Stimulated activated CD4-positive, alpha-beta T cell treated with anti-CD3 and anti-CD28 coated beads, Interleukin-2, amount 100 ng/mL, for 48 hours (primary cell): Measurements from ENCODE around the gene OR10J5.
"Not testable (repeated sequence)": the region's sequence is repeated elsewhere in the genome, so short reads cannot be mapped to it uniquely, and the experiment has no call there.

Experiments
- DNase-seq, 2 donors: peaks; one replicate each; pipeline ENCODE4 v3.0.0-alpha.2; 2020

OR10J5 gene, protein sequence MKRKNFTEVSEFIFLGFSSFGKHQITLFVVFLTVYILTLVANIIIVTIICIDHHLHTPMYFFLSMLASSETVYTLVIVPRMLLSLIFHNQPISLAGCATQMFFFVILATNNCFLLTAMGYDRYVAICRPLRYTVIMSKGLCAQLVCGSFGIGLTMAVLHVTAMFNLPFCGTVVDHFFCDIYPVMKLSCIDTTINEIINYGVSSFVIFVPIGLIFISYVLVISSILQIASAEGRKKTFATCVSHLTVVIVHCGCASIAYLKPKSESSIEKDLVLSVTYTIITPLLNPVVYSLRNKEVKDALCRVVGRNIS

DNA sequence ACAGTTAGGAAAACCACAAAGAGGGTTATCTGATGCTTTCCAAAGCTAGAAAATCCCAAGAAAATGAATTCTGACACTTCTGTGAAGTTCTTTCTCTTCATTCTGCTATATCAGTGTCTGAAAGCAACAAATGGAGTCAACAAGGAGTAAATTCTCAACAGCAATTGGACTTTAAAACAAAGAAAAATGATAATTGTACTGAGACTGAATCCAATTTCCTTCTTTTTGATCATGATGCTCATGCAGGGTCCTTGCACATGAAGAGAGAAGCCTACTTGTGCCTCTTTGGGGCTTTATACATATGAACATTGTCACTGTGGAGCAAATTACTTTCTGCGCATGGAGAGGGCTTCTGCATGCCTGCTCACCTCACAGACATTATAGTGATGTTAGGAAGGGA, at the start of gene OR10J5:
Gene OR10J5 (minus strand): TSS at position 101 of the 400 bp plus-strand sequence. CDS start 0 bp downstream, at position 101.
- DNase-seq, result no peak

DNA sequence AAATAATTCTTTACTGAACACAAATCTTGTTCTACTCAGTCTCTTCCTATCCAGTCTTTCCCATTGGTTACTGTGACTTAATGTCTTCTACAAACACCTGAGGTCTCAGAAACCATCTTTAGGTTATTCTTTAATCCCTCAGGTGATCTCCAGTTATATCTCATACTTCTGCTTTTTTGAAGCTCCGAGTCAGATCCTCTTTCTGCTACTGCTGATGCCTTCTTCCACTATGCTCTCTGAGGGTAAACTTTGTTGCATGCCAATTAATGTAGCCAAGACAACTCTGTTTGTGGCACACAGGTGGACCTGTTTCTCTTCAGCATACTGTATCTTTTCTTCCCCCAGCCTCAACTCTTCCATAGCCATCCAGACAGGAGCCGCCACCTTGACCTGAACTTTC, 48.7 kb upstream of the OR10J5 start:
- DNase-seq, result no peak

DNA sequence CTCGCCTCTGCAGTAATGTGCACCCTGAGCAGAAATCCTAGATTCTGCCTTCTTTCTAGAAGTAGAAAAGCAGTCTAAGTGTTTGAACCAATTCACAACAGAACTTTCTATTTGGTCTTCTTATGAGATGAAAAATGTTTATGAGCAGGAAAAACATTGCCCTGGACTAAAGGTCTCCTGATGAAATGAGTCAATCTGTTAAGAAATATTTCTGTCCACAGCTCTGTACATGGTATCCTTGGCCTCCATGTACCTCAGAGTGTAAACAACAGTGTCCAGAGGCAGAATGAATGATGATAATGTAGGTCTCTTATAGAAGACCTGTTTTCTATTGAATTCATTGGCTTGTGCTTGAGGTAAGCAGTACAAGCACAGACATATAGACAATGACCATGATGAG, 45.6 kb upstream of the OR10J5 start:
- DNase-seq, result no peak

DNA sequence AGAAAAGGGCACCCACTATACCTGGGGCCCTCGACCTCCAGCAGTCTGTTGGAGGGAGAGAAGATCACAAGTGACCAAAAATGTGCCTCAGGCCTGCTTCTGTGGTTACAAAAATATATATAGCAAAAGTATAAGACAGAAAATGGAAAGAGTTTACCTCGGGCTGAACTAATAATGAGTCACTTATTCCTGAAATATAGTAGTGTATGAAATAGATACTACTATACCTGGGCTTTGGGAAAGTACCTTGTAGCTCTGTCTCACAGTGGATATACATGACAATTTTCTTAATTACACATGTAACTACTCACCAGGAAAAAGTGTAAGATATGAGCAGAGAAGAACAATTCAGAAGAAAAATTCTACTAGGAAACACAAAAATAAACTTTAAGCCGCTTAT, 44.5 kb upstream of the OR10J5 start:
- no peak for DNase-seq

DNA sequence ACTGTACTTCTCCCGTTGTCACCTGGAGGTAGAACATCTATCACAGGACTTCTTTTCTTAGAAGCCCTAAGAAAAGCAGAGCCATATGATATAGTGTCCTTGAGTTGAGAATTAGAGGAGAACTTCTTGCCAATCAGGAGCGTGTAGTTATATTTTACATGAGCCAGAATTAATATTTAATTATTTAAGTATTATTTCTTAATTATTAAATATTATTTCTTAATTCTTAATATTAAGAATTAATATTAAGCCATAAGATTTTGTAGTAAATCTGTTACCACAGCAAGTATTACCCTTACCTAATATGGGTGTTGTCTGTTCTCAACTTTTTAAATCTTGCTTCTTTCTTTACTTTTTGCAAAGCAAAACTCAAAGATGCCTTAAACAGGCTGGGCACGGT, 41.6 kb upstream of the OR10J5 start:
- no peak for DNase-seq

DNA sequence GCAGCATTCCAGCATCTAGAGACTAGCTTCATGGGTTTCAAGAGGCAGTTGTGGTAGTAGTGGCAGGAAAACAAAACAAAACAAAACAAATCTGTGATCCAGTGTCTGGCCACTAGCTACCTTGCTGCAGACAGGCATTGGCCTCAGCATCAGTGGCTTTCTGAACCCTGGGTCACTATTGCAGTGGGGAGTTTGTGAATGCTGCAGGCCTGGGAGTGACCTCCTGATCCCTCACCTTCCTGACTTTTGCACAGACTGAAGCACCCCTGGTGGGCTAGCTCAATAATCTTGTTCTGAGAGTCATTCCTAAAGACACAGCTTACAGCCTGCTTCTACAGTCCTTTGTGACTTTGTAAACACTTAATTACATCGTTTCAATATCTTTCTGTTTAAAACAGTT, 26.9 kb upstream of the OR10J5 start:
- DNase-seq, result no peak

DNA sequence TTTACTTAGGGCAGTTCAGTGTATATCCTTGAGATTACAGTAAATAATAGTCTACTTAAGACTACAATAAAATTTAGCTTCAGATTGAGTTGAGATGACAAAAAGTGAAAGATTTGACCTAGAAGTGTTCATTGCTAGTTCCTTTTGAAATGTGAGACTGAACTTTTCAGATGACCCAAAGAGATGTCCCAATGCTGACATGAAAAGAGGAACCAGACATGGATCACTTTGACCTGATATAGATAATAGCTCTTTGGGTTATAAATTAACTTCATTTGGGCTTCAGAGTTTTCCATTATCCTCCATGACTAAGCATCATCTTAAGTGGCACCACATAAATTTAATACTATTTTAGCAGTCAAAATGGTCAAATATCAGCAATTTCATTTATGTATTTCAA, 25.7 kb upstream of the OR10J5 start:
- no peak for DNase-seq

DNA sequence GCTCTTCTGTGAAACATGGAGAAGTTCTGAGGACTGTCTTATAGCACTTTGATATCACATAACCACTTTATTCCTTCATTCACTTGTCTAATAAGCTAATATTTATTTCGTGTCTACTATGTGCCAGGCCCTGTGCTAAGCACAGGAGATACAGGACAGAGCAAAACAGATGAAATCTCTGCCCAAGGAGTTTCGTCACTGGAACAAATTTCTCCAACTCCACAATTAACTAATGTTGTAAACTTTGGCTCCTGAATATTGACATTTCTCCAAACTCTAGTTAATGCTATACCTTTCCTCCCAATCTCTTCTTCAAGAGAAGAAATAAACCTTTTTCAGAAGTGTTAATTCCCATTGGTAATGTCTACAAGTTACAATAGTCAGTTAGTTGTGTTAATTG, 24.8 kb upstream of the OR10J5 start:
- no peak for DNase-seq

DNA sequence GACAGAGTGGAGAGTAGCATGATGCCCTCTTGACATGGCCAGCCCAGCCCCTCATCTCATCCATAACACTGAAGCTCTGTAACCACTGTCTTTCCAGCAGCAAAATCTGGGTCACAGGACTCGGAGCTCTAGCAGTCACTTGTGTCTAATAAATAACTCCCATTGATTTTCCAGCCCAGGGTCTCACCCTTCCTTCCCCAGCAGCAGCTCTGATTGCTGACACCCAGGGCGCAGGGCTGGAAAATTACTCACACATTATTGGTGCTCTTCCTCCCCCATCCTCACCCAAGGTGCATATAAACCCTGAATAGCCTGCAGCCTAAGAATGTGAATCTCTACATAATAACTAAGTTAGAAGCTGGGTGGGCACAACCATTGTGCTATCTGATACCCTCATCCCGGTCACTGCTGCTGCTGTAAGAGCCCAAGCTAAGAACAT, 21.1 kb upstream of the OR10J5 start:
- DNase-seq, result no peak

DNA sequence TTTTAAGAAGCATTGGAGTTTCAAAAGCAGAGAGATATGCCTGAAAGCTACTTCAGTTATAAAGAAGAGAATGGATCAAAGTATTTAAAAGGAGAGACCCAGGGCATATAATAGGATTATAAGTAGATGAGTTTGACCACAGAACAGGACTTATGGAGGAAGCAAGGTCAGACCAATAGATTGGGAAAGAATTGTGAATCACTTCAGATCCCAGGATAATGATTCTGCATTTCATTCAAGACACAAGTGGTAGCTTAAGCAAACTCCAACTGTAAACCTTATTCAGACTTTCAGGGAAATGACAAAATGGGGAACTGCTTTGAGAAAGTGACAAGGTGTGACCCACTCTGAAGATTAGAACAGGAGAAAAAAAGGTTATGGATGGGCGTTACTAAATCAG, 18.9 kb upstream of the OR10J5 start:
- DNase-seq, result no peak

DNA sequence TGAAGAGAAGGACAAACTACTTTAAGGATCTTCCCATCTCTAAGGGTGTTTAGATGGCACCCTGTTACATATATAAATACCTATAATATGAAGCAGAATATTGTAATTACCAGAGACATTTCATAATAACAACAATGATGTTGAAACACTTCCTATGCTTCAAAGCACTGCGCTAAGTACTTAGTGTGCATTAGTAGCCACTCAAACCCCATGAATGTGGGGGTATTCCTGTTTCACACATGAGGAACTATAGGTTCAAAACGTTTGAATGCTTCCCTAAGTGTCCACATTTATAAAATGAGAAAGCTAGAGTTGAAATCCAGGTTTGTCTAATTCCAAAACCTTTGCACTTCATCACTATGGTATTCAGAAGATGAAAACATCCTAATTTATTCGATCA, 18.5 kb upstream of the OR10J5 start:
- no peak for DNase-seq

DNA sequence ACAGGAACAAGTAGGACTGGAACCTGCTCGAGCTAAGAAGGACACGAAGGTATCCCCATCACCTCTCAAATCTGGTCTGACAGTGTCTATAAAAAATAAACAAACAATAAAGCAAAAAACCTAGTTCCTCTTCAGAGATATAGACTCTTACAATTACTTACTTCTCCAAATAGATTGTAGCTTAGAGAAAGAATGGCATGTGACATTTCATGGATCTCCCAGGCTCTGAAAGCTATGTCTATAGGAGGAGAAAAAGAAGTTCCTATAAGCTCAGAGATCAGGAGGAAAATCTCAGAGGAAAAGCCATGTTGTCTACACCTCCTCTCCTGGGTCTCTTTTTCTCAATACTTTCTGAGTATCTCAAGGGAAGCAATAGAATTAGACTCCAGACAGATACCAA, 12.3 kb upstream of the OR10J5 start:
- no peak for DNase-seq

DNA sequence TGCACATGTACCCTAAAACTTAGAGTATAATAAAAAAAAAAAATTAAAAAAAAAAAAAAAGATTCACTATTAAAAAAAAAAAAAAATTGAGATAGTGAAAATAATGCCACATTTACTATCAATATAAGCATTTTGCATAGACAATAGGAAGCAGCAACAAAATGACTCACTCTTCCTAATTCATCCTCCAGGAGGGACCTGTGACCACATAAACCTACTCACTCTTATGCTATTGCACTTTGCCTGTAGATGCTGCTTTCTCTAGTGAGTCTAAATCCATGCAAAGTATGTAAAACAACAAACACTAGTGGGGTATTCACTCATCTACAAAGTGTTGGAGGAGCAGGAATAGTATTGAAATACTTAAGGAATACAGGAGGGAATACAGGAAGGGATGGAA, 2.9 kb downstream of the OR10J5 start:
- DNase-seq, result no peak

DNA sequence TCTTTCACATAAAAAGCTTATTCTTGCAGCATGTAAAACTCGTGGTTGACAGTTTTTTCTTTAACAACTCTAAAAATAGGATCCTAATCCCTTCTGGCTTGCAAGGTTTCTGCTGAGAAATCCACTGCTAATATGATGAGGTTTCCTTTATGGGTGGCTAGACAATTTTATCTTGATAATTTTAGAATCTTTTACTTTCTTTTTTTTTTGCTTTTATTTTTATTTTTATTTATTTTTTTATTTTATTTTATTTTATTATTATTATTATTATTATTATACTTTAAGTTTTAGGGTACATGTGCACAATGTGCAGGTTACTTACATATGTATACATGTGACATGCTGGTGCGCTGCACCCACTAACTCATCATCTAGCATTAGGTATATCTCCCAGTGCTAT, 11.0 kb downstream of the OR10J5 start:
- DNase-seq, result not testable (repeated sequence)

DNA sequence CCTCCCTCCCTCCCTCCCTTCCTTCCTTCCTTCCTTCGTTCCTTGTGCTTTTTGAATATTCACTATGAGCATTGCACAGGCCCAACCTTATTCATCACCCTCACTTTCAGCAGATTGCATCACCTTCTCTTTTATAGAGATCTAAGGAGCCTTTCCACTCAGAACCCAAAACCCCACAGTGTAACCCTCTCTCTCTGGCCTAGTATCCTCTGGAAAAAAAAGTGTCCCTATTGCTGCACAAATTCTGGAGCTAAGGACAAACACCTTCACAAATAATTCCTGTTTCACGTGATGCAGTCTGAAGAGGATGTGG, 25.6 kb downstream of the OR10J5 start:
- DNase-seq, result no peak

DNA sequence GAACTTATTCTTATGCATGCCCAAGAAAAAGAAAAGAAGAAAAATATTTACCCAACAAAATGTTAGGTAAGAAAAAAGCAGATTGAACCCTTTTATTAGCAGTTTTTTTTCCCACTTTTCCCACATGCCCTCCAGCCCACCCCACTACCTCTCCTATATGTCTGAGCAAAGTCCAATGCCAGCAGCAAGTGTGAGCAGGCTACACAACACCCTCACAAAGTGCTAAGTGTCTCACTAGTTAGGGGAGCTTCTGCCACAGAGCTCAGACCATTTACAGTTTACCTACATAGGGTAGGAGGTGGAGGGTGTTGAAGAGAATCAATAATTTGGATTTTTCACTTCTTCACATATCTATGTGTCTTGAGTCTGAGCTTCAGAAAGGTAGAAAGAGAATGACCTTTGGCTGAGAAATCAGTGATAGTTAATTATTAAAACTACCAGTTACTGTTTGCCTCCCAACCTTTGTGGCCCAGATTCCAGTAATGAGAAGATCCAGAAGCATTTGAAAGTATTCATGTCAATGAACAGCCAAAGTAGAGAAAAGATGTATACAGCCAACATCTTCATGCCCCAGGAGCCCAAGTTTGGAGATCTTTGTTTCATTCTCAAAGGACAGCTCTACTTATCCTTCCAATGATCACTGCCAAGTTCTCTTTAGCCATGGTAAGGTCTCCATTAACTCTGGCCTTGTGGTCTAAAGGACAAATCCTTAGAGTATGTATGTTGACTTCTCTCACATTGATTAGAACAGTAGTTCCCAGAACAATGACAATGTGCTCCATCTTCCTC, 26.2 kb downstream of the OR10J5 start:
- DNase-seq, result no peak

DNA sequence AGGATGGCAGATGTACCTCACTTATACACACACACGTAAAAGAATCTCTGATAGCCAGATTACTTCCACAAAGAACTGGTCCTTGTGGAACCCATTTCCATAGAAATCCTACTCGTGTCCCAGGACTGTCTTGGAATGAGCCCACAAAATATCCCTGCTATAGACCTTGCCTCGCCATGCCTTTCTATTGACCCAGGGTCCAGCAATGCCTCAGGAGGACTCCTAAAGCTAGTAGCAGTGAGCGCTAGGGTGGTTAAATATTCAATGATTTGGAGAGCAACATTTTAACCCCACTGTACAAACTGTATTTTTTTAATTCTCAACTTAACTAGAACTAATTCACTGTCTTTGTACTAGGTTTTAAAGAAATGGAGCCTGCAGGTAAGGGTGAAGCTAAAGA, 26.9 kb downstream of the OR10J5 start:
- no peak for DNase-seq

DNA sequence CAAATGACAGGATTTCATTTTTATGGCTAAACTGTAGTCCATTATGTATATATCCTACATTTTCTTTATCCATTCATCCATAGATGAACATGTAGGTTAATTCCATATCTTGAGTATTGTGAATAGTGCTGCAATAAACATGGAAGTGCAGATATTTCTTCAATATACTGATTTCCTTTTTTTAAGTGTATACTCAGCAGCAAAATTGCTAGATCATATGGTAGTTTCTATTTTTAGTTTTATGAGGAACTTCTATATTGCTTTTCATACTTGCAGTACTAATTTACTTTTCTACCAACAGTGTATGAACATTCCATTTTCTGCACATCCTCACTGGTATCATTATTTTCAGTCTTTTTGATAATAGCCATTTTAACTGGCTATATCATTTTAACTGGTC, 30.1 kb downstream of the OR10J5 start:
- no peak for DNase-seq

DNA sequence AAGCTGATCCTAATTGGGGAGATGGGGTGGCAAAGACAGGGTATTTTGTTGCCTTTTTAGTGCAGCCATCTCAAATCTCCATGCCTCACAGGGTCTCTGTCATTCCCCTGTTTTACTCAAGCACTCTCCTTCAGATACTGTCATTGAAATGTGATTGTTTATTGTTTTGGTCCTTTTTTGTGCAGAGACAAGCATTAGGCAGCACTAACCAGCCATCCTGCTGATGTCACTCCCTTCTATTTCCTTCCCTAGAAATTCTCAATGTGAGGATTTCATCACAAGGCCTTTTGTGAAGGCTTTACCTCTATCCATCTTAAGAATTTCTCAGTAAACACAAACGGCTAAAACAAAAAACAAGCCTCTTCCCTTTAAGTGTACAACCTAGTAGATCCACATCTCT, 34.7 kb downstream of the OR10J5 start:
- DNase-seq, result no peak

DNA sequence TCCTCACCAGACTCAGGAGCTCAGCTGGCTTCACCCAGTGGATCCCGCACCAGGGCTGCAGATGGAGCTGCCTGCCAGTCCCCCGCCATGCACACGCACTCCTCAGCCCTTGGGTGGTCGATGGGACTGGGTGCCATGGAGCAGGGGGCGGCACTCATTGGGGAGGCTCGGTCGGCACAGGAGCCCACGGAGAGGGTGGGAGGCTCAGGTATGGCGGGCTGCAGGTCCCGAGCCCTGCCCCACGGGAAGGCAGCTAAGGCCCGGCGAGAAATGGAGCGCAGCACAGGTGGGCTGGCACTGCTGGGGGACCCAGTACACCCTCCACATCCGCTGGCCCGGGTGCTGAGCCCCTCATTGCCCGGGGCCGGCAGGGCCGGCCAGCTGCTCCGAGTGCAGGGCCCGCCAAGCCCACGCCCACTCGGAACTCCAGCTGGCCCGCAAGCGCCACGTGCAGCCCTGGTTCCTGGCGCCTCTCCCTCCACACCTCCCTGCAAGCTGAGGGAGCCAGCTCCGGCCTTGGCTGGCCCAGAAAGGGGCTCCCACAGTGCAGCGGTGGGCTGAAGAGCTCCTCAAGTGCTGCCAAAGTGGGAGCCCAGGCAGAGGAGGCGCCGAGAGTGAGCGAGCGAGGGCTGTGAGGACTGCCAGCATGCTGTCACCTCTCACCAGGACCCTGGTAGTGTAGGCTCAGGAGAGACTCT, 41.1 kb downstream of the OR10J5 start:
- DNase-seq, result not testable (repeated sequence)

DNA sequence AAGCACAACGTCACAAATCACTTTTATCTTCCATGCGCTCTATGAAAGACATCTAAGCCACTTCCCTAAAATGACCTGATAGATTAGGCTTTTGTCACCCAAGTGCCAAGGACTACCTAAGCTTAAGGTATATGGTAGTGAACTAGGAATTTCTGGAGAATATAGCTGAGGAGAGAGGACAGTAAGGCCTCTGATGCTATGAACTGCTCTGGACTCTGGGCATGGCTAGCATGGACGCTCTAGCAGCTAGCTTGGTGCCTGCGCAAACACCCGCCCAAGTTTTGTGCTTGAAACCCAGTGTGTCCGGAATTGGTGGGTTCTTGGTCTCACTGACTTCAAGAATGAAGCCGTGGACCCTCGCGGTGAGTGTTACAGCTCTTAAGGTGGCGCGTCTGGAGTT, 42.5 kb downstream of the OR10J5 start:
- no peak for DNase-seq

DNA sequence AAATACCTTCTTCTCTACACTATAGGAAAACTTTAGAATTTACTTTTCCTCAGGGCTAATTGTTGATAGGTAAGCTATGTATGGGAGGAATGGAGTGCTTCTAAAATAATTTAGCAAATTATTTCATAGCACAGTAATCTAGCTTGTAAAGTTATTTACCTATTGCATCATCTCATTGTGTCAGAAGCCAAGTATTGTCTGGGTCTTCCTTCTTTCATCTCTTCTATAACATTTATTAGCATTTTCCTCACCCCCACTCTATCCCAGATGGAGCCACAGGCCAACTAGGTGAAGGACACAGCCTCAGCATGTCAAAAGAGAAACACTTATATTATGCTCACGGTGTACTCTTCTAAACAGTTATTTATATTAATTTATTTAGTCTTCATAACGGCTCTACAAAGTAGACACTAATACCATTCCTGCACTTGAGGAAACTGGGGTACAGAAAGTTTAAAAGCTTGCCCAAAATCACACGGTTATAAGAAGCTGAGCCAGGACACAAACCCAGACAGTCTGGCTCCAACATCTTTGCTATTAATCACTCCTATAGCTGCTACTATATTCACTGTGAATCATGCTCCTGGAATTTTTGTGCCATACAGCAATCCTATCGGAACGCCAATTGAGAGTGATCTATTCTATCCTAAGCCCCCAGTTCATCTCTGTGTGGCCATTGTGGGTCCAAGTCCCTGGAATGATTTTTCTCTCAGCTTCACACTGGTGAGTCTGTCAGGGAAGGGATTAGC, 43.1 kb downstream of the OR10J5 start:
- no peak for DNase-seq
